T-helper 17 cell (primary cell): ENCODE measurements around the gene ATF5. TPM values are rescaled to one million over a fixed set of nuclear protein-coding genes. Genes with fewer than 3 reads are reported as not detected.
"Not testable (repeated sequence)": the region's sequence is repeated elsewhere in the genome, so short reads cannot be mapped to it uniquely, and the experiment has no call there.

ENCODE experiments used
- ATAC-seq: fragments of 150-1000 bp; cut with Tn5 transposase; 2 replicates; pipeline ENCODE4 v1.10.0; 2021; ENCODE audit warnings: mild to moderate bottlenecking, moderate library complexity
- DNase-seq, 3 donors: peaks; one replicate each; pipeline versions ENCODE4 v3.0.0 to v3.0.0-alpha.2; 2020 to 2021
- H3K9me3 ChIP-seq: one replicate; pipeline ENCODE4 v1.7.0; 2013; ENCODE audit warnings: low read length, mild to moderate bottlenecking; ENCODE audit not compliant: control insufficient read depth, poor library complexity, severe bottlenecking
- H3K27ac Mint-ChIP-seq: one replicate; pipeline ENCODE4 v1.8.0; 2022; ENCODE audit warnings: mild to moderate bottlenecking, moderate library complexity, mixed read lengths
- H3K27me3 Mint-ChIP-seq: one replicate; pipeline ENCODE4 v1.8.0; 2022; ENCODE audit warnings: mixed read lengths
- H3K36me3 Mint-ChIP-seq: one replicate; pipeline ENCODE4 v1.8.0; 2022; ENCODE audit warnings: low read depth, mixed read lengths
- H3K4me1 Mint-ChIP-seq: one replicate; pipeline ENCODE4 v1.8.0; 2022; ENCODE audit warnings: mild to moderate bottlenecking, mixed read lengths
- H3K4me3 Mint-ChIP-seq: one replicate; pipeline ENCODE4 v1.8.0; 2022; ENCODE audit warnings: mild to moderate bottlenecking, moderate library complexity, mixed read lengths
- total RNA-seq, 4 donors: library from RNA in 2 of 4; stranded (reverse) in 2 of 4; gene quantifications; one replicate each; pipeline ENCODE4 v1.2.3 and lab custom pipeline; 2022 to 2026

ATF5 gene
- total RNA-seq, 2 donors from 2014 or later = 31.8 to 36.0 TPM

- no peaks in the 10 kb centered on the region for H3K9me3 ChIP-seq
- H3K4me1 Mint-ChIP-seq = peaks cover 34% of the 10 kb centered on the region
- ATAC-seq = no peak
- no peak for DNase-seq
- H3K4me3 Mint-ChIP-seq = no peak overlapping the region
- peak overlapping the region; percentile 90 for H3K27ac Mint-ChIP-seq
- no peaks in the 10 kb centered on the region for H3K36me3 Mint-ChIP-seq
- H3K27me3 Mint-ChIP-seq = no peaks in the 10 kb centered on the region
Measured at GRCh38 chr19:49921871-49922795, 6.9 kb upstream of the ATF5 start.

GRCh38 chr19:49923055-49924003 lies 5.7 kb upstream of the ATF5 start:
- ATAC-seq = peak; percentile 29
- peak overlapping the region; percentile 49 for H3K27ac Mint-ChIP-seq

GRCh38 chr19:49924004-49924880 lies 4.8 kb upstream of the ATF5 start:
- Mint-ChIP-seq H3K36me3 (peaks cover 5% of the 10 kb centered on the region), H3K4me1 (peaks cover 52% of the 10 kb centered on the region), H3K27me3 (no peaks in the 10 kb centered on the region), H3K4me3 (peak overlapping the region; percentile 73), H3K27ac (peak overlapping the region; percentile 49)
- H3K9me3 ChIP-seq = no peaks in the 10 kb centered on the region
- DNase-seq (no peak), ATAC-seq (no peak)

More at GRCh38 chr19:49923055-49924003, 5.7 kb upstream of the ATF5 start:
- H3K36me3 Mint-ChIP-seq = no peaks in the 10 kb centered on the region
- no peaks in the 10 kb centered on the region for H3K9me3 ChIP-seq
- no peaks in the 10 kb centered on the region for H3K27me3 Mint-ChIP-seq
- peaks cover 45% of the 10 kb centered on the region for H3K4me1 Mint-ChIP-seq
- peak overlapping the region; percentile 28 for H3K4me3 Mint-ChIP-seq
- DNase-seq = no peak

GRCh38 chr19:49924881-49925210 lies 4.2 kb upstream of the ATF5 start:
- not testable (repeated sequence) for H3K27me3 Mint-ChIP-seq, H3K36me3 Mint-ChIP-seq, H3K9me3 ChIP-seq, ATAC-seq, DNase-seq
- peak overlapping the region; percentile 73 for H3K4me3 Mint-ChIP-seq
- peaks cover 54% of the 10 kb centered on the region for H3K4me1 Mint-ChIP-seq
- peak overlapping the region; percentile 54 for H3K27ac Mint-ChIP-seq

- Mint-ChIP-seq H3K4me3 (peak overlapping the region; percentile 28), H3K36me3 (peaks cover 7% of the 10 kb centered on the region), H3K4me1 (peaks cover 58% of the 10 kb centered on the region)
Measured at GRCh38 chr19:49925486-49925885, 3.5 kb upstream of the ATF5 start.

GRCh38 chr19:49926515-49926914 lies 2.5 kb upstream of the ATF5 start:
- DNase-seq = no peak
- Mint-ChIP-seq H3K27me3 (no peaks in the 10 kb centered on the region), H3K27ac (peak overlapping the region; percentile 99), H3K4me3 (peak overlapping the region; percentile 21), H3K36me3 (peaks cover 7% of the 10 kb centered on the region), H3K4me1 (peaks cover 59% of the 10 kb centered on the region)
- no peaks in the 10 kb centered on the region for H3K9me3 ChIP-seq
- ATAC-seq = no peak

More at GRCh38 chr19:49925486-49925885, 3.5 kb upstream of the ATF5 start:
- Mint-ChIP-seq H3K27me3 (no peaks in the 10 kb centered on the region), H3K27ac (peak overlapping the region; percentile 54)
- ATAC-seq (no peak), DNase-seq (no peak)
- H3K9me3 ChIP-seq = no peaks in the 10 kb centered on the region

GRCh38 chr19:49927526-49928264 lies 1.3 kb upstream of the ATF5 start:
- H3K27ac Mint-ChIP-seq = peak overlapping the region; percentile 99
- peaks cover 7% of the 10 kb centered on the region for H3K36me3 Mint-ChIP-seq
- no peaks in the 10 kb centered on the region for H3K9me3 ChIP-seq
- no peak for ATAC-seq
- H3K27me3 Mint-ChIP-seq = no peaks in the 10 kb centered on the region
- DNase-seq = no peak
- peak overlapping the region; percentile 100 for H3K4me3 Mint-ChIP-seq
- H3K4me1 Mint-ChIP-seq = peaks cover 59% of the 10 kb centered on the region

GRCh38 chr19:49929611-49930482 lies 842 bp downstream of the ATF5 start:
- ATAC-seq = peak; percentile 89
- peaks cover 62% of the 10 kb centered on the region for H3K4me1 Mint-ChIP-seq
- DNase-seq = peak; percentile 78 to 89 (median 88)
- H3K9me3 ChIP-seq = no peaks in the 10 kb centered on the region
- H3K27ac Mint-ChIP-seq = peak overlapping the region; percentile 99
- no peaks in the 10 kb centered on the region for H3K27me3 Mint-ChIP-seq
- peaks cover 7% of the 10 kb centered on the region for H3K36me3 Mint-ChIP-seq
- H3K4me3 Mint-ChIP-seq = peak overlapping the region; percentile 100

GRCh38 chr19:49930483-49931011 lies 1.5 kb downstream of the ATF5 start:
- Mint-ChIP-seq H3K4me3 (peak overlapping the region; percentile 100), H3K27ac (peak overlapping the region; percentile 99), H3K27me3 (no peaks in the 10 kb centered on the region), H3K36me3 (peaks cover 7% of the 10 kb centered on the region), H3K4me1 (peaks cover 59% of the 10 kb centered on the region)
- DNase-seq (no peak), ATAC-seq (no peak)
- no peaks in the 10 kb centered on the region for H3K9me3 ChIP-seq

- H3K36me3 Mint-ChIP-seq = peaks cover 7% of the 10 kb centered on the region
- H3K4me3 Mint-ChIP-seq = peak overlapping the region; percentile 47
- no peak for ATAC-seq
- peaks cover 58% of the 10 kb centered on the region for H3K4me1 Mint-ChIP-seq
- no peaks in the 10 kb centered on the region for H3K27me3 Mint-ChIP-seq
- no peak for DNase-seq
- peak overlapping the region; percentile 99 for H3K27ac Mint-ChIP-seq
- no peaks in the 10 kb centered on the region for H3K9me3 ChIP-seq
Measured at GRCh38 chr19:49931293-49932040, 2.5 kb downstream of the ATF5 start.
